Nephron progenitor cell (in vitro differentiated cells): ENCODE measurements around the gene FAM193A.

Experiments
- DNase-seq: peaks from one replicate; pipeline ENCODE4 v3.0.0; 2021
- H3K27ac Mint-ChIP-seq: 2 replicates; pipeline ENCODE4 v1.8.0; 2021; ENCODE audit warnings: mild to moderate bottlenecking, moderate library complexity, mixed read lengths
- H3K27me3 Mint-ChIP-seq: 2 replicates; pipeline ENCODE4 v1.8.0; 2021; ENCODE audit warnings: mild to moderate bottlenecking, low read depth, mixed read lengths; ENCODE audit not compliant: poor library complexity
- H3K36me3 Mint-ChIP-seq: 2 replicates; pipeline ENCODE4 v1.8.0; 2021; ENCODE audit warnings: low read depth, mixed read lengths
- H3K4me1 Mint-ChIP-seq: 2 replicates; pipeline ENCODE4 v1.8.0; 2021; ENCODE audit warnings: mixed read lengths
- H3K4me3 Mint-ChIP-seq: 2 replicates; pipeline ENCODE4 v1.8.0; 2021; ENCODE audit warnings: mild to moderate bottlenecking, moderate library complexity, mixed read lengths
- H3K9me3 Mint-ChIP-seq: 2 replicates; pipeline ENCODE4 v1.8.0; 2021; ENCODE audit warnings: mild to moderate bottlenecking, moderate library complexity, mixed read lengths
- TF ChIP-seq, protein P1 (sequence below): fragments of 200-600 bp; sonication (generic); IDR thresholded peaks from 2 replicates; pipeline ENCODE4 v1.5.0; 2021; ENCODE audit warnings: antibody characterized with exemption

The FAM193A gene

DNA sequence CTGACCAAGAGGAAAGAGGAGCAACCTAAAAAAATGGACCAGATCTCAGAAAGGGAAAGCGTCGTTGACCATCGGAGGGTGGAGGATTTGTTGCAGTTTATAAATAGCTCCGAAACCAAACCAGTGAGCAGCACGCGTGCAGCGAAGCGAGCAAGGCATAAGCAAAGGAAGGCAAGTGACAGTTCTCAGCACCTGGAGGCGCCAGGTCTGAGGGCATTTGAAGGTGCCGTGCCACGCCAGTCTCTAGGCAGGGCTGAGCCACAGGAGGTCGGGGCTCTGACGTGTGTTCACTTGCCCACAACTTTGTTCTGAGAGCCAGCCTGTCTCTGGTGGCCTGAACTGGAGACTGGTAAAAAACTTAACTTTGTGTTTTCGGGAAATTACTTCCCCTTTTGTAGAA, 160.0 kb downstream of the FAM193A start:
- Mint-ChIP-seq H3K27ac (no peak overlapping the region), H3K9me3 (no peaks in the 10 kb centered on the region), H3K36me3 (peaks cover 90% of the 10 kb centered on the region), H3K27me3 (no peaks in the 10 kb centered on the region), H3K4me3 (no peak overlapping the region), H3K4me1 (peaks cover 29% of the 10 kb centered on the region)
- TF ChIP-seq, protein P1, sequence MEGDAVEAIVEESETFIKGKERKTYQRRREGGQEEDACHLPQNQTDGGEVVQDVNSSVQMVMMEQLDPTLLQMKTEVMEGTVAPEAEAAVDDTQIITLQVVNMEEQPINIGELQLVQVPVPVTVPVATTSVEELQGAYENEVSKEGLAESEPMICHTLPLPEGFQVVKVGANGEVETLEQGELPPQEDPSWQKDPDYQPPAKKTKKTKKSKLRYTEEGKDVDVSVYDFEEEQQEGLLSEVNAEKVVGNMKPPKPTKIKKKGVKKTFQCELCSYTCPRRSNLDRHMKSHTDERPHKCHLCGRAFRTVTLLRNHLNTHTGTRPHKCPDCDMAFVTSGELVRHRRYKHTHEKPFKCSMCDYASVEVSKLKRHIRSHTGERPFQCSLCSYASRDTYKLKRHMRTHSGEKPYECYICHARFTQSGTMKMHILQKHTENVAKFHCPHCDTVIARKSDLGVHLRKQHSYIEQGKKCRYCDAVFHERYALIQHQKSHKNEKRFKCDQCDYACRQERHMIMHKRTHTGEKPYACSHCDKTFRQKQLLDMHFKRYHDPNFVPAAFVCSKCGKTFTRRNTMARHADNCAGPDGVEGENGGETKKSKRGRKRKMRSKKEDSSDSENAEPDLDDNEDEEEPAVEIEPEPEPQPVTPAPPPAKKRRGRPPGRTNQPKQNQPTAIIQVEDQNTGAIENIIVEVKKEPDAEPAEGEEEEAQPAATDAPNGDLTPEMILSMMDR, result no peak
- DNase-seq, result peak; percentile 14

- H3K4me3 Mint-ChIP-seq, result no peak overlapping the region
- peaks cover 28% of the 10 kb centered on the region for H3K4me1 Mint-ChIP-seq
- peak overlapping the region; percentile 74 for H3K27ac Mint-ChIP-seq
- no peak for DNase-seq
- TF ChIP-seq, protein P1, result no peak
- no peaks in the 10 kb centered on the region for H3K9me3 Mint-ChIP-seq
- peaks cover 91% of the 10 kb centered on the region for H3K36me3 Mint-ChIP-seq
- no peaks in the 10 kb centered on the region for H3K27me3 Mint-ChIP-seq
These were observed 161.6 kb downstream of the FAM193A start for GRCh38 chr4:2697995-2698414.

DNA sequence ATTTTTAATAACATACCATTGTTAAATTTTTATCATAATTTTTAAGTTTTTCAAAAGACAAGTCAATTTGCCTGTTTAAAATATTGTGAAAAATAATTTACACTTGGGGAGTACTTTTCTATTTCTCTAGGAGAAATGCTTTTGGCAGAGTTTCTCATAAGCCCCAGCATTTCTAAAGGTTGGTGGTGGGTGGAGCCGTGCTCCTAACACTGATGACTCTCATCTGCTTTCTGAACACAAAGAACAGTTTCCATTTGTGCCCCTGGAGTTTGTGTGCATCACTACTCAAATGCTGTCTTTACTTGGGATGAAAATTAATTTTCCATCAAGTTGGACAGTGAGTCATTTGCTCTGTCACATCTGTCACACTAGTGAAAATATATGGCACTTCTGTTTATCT, 162.1 kb downstream of the FAM193A start:
- Mint-ChIP-seq H3K4me1 (peaks cover 28% of the 10 kb centered on the region), H3K4me3 (no peak overlapping the region), H3K36me3 (peaks cover 91% of the 10 kb centered on the region), H3K27ac (no peak overlapping the region), H3K27me3 (no peaks in the 10 kb centered on the region), H3K9me3 (no peaks in the 10 kb centered on the region)
- no peak for DNase-seq
- TF ChIP-seq, protein P1, result no peak

- Mint-ChIP-seq H3K36me3 (peaks cover 88% of the 10 kb centered on the region), H3K4me1 (peaks cover 28% of the 10 kb centered on the region), H3K27me3 (no peaks in the 10 kb centered on the region), H3K27ac (no peak overlapping the region), H3K9me3 (no peaks in the 10 kb centered on the region), H3K4me3 (no peak overlapping the region)
- TF ChIP-seq, protein P1, result no peak
- no peak for DNase-seq
These were observed 162.6 kb downstream of the FAM193A start for GRCh38 chr4:2698951-2699505.

DNA sequence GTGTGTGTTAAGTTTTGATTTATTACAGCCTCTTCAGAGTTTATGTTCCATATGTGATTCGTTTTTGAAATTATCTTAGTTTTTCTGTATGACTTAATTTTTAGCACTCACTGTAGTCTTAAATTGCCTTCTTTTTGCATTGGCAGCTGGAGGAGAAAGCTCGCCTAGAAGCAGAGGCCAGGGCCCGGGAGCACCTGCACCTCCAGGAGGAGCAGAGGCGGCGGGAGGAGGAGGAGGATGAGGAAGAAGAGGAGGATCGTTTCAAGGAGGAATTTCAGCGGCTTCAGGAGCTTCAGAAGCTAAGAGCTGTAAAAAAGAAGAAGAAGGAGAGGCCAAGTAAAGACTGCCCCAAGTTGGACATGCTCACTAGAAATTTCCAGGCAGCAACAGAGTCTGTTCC, 163.1 kb downstream of the FAM193A start:
- Mint-ChIP-seq H3K27ac (no peak overlapping the region), H3K9me3 (no peaks in the 10 kb centered on the region), H3K4me1 (peaks cover 26% of the 10 kb centered on the region), H3K27me3 (no peaks in the 10 kb centered on the region), H3K4me3 (no peak overlapping the region), H3K36me3 (peaks cover 85% of the 10 kb centered on the region)
- no peak for DNase-seq
- TF ChIP-seq, protein P1, result no peak

DNA sequence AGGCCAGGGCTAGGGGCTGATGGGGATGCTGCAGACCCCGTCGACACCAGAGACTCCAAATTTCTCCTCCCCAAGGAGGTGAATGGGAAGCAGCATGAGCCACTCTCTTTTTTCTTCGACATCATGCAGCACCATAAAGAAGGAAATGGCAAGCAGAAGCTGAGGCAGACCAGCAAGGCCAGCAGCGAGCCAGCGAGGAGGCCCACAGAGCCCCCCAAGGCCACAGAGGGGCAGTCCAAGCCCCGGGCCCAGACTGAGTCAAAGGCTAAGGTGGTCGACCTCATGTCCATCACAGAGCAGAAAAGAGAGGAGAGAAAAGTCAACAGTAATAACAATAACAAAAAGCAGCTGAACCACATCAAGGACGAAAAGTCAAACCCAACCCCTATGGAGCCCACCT, 163.6 kb downstream of the FAM193A start:
- Mint-ChIP-seq H3K4me1 (peaks cover 21% of the 10 kb centered on the region), H3K9me3 (no peaks in the 10 kb centered on the region), H3K27me3 (no peaks in the 10 kb centered on the region), H3K4me3 (no peak overlapping the region), H3K27ac (peak overlapping the region; percentile 27), H3K36me3 (peaks cover 85% of the 10 kb centered on the region)
- no peak for DNase-seq
- TF ChIP-seq, protein P1, result no peak
